GM23248 (cell line): ENCODE results near the gene DDX10. TPM values are rescaled to one million over a fixed set of nuclear protein-coding genes. Genes with fewer than 3 reads are reported as not detected.

Source experiments
- DNase-seq: peaks from one replicate; pipeline ENCODE4 v3.0.0-alpha.2; 2015
- H2AFZ ChIP-seq: fragments of 200-600 bp; sonication (generic); 2 replicates; pipeline ENCODE4 v1.6.1; 2016; ENCODE audit warnings: antibody characterized with exemption
- H3F3A ChIP-seq: fragments of 200-600 bp; sonication (generic); 2 replicates; pipeline ENCODE4 v1.6.1; 2016; ENCODE audit warnings: mild to moderate bottlenecking, antibody characterized with exemption, mixed run types; ENCODE audit not compliant: insufficient read depth
- H3K27ac ChIP-seq: fragments of 200-600 bp; sonication (generic); 2 replicates; pipeline ENCODE4 v1.5.1; 2016; ENCODE audit warnings: mild to moderate bottlenecking
- H3K27me3 ChIP-seq: fragments of 200-600 bp; sonication (generic); replicated peaks from 2 replicates; pipeline ENCODE4 v1.6.1; 2016; ENCODE audit warnings: mild to moderate bottlenecking; ENCODE audit not compliant: insufficient read depth
- H3K36me3 ChIP-seq: fragments of 200-600 bp; sonication (generic); 2 replicates; pipeline ENCODE4 v1.6.1; 2016; ENCODE audit warnings: low read depth, mild to moderate bottlenecking
- H3K4me1 ChIP-seq: fragments of 200-600 bp; sonication (generic); 2 replicates; pipeline ENCODE4 v1.6.1; 2016; ENCODE audit warnings: mild to moderate bottlenecking; ENCODE audit not compliant: insufficient read depth
- H3K4me2 ChIP-seq: fragments of 200-600 bp; sonication (generic); one replicate; pipeline ENCODE4 v1.6.1; 2016; ENCODE audit warnings: mild to moderate bottlenecking; ENCODE audit not compliant: unreplicated experiment
- H3K4me3 ChIP-seq: fragments of 200-600 bp; sonication (generic); 2 replicates; pipeline ENCODE4 v1.5.1; 2016; ENCODE audit warnings: mild to moderate bottlenecking
- H3K79me2 ChIP-seq: fragments of 200-600 bp; sonication (generic); 2 replicates; pipeline ENCODE4 v1.6.1; 2016; ENCODE audit warnings: mild to moderate bottlenecking; ENCODE audit not compliant: insufficient read depth
- H3K9ac ChIP-seq: fragments of 200-600 bp; sonication (generic); 2 replicates; pipeline ENCODE4 v1.6.1; 2016; ENCODE audit warnings: mild to moderate bottlenecking
- H3K9me2 ChIP-seq: fragments of 200-600 bp; sonication (generic); 2 replicates; pipeline ENCODE4 v1.6.1; 2016; ENCODE audit warnings: mixed run types, mild to moderate bottlenecking, moderate library complexity; ENCODE audit not compliant: insufficient read depth
- H3K9me3 ChIP-seq: fragments of 200-600 bp; sonication (generic); one replicate; pipeline ENCODE4 v1.6.1; 2017; ENCODE audit warnings: low read depth
- H4K20me1 ChIP-seq: fragments of 200-600 bp; sonication (generic); 2 replicates; pipeline ENCODE4 v1.6.0; 2016; ENCODE audit not compliant: insufficient read depth
- EZH2 ChIP-seq: fragments of 200-600 bp; sonication (generic); IDR thresholded peaks from 2 replicates; pipeline ENCODE4 v1.6.1; 2018; ENCODE audit warnings: antibody characterized with exemption, mild to moderate bottlenecking; ENCODE audit not compliant: insufficient read depth, poor library complexity, severe bottlenecking
- EZH2phosphoT487 ChIP-seq: fragments of 200-600 bp; sonication (generic); IDR thresholded peaks from 2 replicates; pipeline ENCODE4 v1.6.1; 2018; ENCODE audit warnings: antibody characterized with exemption, moderate library complexity, mild to moderate bottlenecking, low read depth; ENCODE audit not compliant: insufficient read depth
- WGBS, 2 experiments: methylation state at CpG; one replicate each; pipeline ENCODE4 v1.1.6; 2015 to 2017; ENCODE audit warnings: low lambda C conversion rate in 2 of 2, low coverage in 1 of 2; ENCODE audit errors: missing lambda C conversion rate in 2 of 2; 5-methylcytosine and 5-hydroxymethylcytosine counted together
- in situ Hi-C: fragments of 300-500 bp; cut with MboI; formaldehyde crosslinking; loops from 2 replicates; pipeline ENCODE4 v1.15.0; 2020
- polyA plus RNA-seq: library from polyadenylated mRNA; unstranded; fragments of >200 nt; fragmentation: Nextera tagmentation; extraction: Ambion mirVana; gene quantifications from 2 replicates; pipeline ENCODE4 v1.2.1, GENCODE V29; 2016
- total RNA-seq: library from RNA; depleted of rRNA; stranded (reverse); fragments of >200 nt; shearing (Covaris generic); gene quantifications from 2 replicates; pipeline ENCODE4 v1.2.3, GENCODE V29; 2014

The DDX10 gene
- total and polyA plus RNA-seq, 2 experiments from 2014 or later = 23.6 to 31.2 TPM

DNA sequence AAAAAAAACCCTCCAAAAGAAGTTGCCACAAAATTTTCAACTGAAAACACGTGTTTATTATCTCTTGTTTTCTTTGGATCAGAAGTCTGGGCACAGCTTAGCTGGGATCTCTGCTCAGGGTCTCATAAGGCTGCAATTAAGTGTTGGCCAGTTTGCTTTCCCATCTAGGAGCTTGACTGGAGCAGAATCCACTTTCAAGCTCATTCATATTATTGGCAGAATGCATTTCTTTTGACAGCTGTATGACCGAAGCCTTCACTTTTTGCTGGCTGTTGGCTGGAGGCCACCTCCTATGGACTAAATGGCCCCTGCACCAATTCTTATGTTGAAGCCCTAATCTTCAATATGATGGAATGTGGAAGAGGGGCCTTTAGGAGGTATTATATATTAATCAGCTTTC lies 139.6 kb downstream of the DDX10 start:
- TF ChIP-seq EZH2 (no peak), EZH2phosphoT487 (no peak)
- no peak overlapping the region for H3K4me2 ChIP-seq
- in situ Hi-C loops = no loop called here
- peaks cover 10% of the 10 kb centered on the region for H3F3A ChIP-seq
- H2AFZ ChIP-seq = no peak overlapping the region
- DNase-seq = peak; percentile 4
- H3K9me3 ChIP-seq = no peaks in the 10 kb centered on the region
- H3K4me1 ChIP-seq = peaks cover 17% of the 10 kb centered on the region
- WGBS, 2 experiments = 41 to 54% methylated on average over 2 of the region's 2 CpGs
- peaks cover 36% of the 10 kb centered on the region for H3K79me2 ChIP-seq
- H3K36me3 ChIP-seq = no peaks in the 10 kb centered on the region
- H3K9ac ChIP-seq = no peak overlapping the region
- no peak overlapping the region for H3K4me3 ChIP-seq
- no peaks in the 10 kb centered on the region for H3K27me3 ChIP-seq
- H3K27ac ChIP-seq = peak overlapping the region; percentile 33; the same call in 1 of the 2 replicates
- H4K20me1 ChIP-seq = no peaks in the 10 kb centered on the region
- H3K9me2 ChIP-seq = 0 out of 2 replicates have a peak, but pooled peaks cover 5% of the 10 kb centered on the region

DNA sequence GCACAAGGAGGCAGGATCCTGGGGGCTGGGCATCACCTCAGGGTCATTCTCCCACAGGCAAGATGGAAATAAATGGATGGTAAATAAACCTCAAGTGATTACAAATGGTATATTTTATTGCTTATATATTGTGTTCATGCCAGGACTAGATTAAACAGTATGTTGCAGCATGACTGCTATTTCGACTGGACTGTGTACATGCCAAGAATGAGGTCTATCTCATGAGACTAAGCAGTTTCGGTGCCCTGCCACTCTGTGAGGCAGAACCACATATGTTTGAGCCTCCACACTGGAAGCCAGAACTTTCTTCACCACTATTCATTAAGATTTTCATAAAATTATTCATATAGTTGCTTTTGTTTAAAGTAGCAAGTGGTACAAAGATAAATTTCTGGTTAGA lies 140.2 kb downstream of the DDX10 start:
- no peak overlapping the region for H3K4me2 ChIP-seq
- H3K27ac ChIP-seq = no peak overlapping the region
- H3K36me3 ChIP-seq = no peaks in the 10 kb centered on the region
- no peaks in the 10 kb centered on the region for H4K20me1 ChIP-seq
- no peaks in the 10 kb centered on the region for H3K27me3 ChIP-seq
- in situ Hi-C loops = no loop called here
- H3K9me2 ChIP-seq = 0 out of 2 replicates have a peak, but pooled peaks cover 5% of the 10 kb centered on the region
- peaks cover 32% of the 10 kb centered on the region for H3K79me2 ChIP-seq
- H3K4me1 ChIP-seq = peaks cover 17% of the 10 kb centered on the region
- no peak overlapping the region for H3K4me3 ChIP-seq
- WGBS, 2 experiments = 38 to 39% methylated on average over 2 of the region's 2 CpGs
- TF ChIP-seq EZH2phosphoT487 (no peak), EZH2 (no peak)
- no peaks in the 10 kb centered on the region for H3K9me3 ChIP-seq
- no peak overlapping the region for H2AFZ ChIP-seq
- H3F3A ChIP-seq = peaks cover 10% of the 10 kb centered on the region
- DNase-seq = no peak
- no peak overlapping the region for H3K9ac ChIP-seq

DNA sequence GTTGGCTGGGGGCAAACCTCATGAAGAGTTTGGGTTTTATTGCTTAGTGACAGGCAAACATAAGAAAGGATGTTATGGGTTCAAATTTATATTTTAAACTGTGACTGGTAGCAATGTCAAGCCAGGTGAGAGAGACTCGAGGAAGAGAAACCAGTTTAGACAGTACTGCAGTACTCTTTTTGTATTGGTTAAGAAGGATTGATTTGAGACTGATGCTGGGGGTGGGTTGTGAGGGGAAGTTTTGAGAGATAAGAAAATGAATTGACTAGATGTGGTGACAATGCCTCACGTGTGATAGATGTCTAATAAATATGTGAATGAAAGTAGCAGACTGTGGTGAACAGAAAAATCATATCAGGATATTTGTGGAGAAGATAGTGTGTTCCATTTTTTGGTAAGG lies 142.4 kb downstream of the DDX10 start:
- 93 to 100% methylated on average over 2 of the region's 2 CpGs for WGBS, 2 experiments
- Histone ChIP-seq H3K4me1 (peaks cover 17% of the 10 kb centered on the region), H3K36me3 (no peaks in the 10 kb centered on the region), H3K27ac (no peak overlapping the region), H3K4me3 (no peak overlapping the region), H3F3A (peaks cover 10% of the 10 kb centered on the region), H4K20me1 (no peaks in the 10 kb centered on the region), H3K9me2 (no peaks in the 10 kb centered on the region), H3K27me3 (no peaks in the 10 kb centered on the region), H3K4me2 (no peak overlapping the region), H2AFZ (no peak overlapping the region), H3K79me2 (peaks cover 23% of the 10 kb centered on the region), H3K9me3 (no peaks in the 10 kb centered on the region), H3K9ac (no peak overlapping the region)
- no peak for TF ChIP-seq EZH2phosphoT487
- no peak for TF ChIP-seq EZH2
- in situ Hi-C loops = no loop called here
- DNase-seq = no peak

DNA sequence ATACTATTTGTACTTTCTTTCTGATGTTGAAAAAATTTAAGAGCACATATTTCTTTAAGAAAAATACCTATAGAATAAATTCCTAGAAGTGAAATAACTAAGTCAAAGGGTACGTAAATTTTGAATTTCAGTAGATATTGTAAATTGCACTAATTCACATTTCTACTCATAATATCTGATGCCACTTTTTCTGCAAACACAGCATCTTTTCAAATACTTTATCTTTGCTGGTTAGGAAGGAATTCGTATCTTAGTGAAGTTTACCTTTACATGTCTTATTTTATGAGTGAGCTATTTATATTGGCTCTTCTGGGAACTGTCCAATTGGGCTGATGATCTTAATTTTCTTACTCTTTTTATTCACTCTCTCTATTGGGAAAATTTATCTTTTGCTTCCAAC lies 148.2 kb downstream of the DDX10 start:
- Histone ChIP-seq H3K79me2 (no peaks in the 10 kb centered on the region; the same call in none of the 2 replicates), H4K20me1 (no peaks in the 10 kb centered on the region), H3F3A (no peaks in the 10 kb centered on the region), H3K9ac (no peak overlapping the region), H2AFZ (no peak overlapping the region), H3K36me3 (no peaks in the 10 kb centered on the region), H3K4me1 (no peaks in the 10 kb centered on the region), H3K27me3 (no peaks in the 10 kb centered on the region), H3K9me3 (no peaks in the 10 kb centered on the region), H3K9me2 (no peaks in the 10 kb centered on the region), H3K27ac (no peak overlapping the region), H3K4me2 (no peak overlapping the region), H3K4me3 (no peak overlapping the region)
- no peak for TF ChIP-seq EZH2
- no peak for TF ChIP-seq EZH2phosphoT487
- no peak for DNase-seq
- in situ Hi-C loops = no loop called here
- 92 to 94% methylated on average over 2 of the region's 2 CpGs for WGBS, 2 experiments

DNA sequence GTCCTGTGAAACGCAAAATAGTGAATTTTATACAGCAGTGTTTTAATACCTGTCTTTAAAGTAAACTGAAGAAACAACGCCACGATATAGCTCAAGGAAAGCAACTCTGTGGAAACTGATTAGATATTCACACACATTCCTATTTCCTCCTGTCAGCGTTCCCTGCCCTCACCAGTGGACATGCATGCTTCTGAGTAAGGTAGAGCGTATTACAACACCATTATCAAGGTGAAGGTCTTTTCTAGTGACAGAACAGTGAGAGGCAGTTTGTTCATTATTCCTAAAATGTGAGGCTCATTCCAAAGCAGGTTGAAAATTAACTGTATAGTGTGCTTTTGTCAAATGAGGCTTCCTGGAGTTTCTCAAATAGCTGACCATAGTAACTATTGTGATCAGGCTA lies 153.1 kb downstream of the DDX10 start:
- DNase-seq = no peak
- Histone ChIP-seq H3K4me2 (no peak overlapping the region), H3F3A (no peaks in the 10 kb centered on the region), H3K9me3 (no peaks in the 10 kb centered on the region), H3K27me3 (no peaks in the 10 kb centered on the region), H3K4me1 (no peaks in the 10 kb centered on the region), H3K9ac (no peak overlapping the region), H3K9me2 (no peaks in the 10 kb centered on the region; the same call in 1 of the 2 replicates), H4K20me1 (no peaks in the 10 kb centered on the region), H3K79me2 (no peaks in the 10 kb centered on the region; the same call in 1 of the 2 replicates), H3K27ac (no peak overlapping the region), H2AFZ (no peak overlapping the region), H3K4me3 (no peak overlapping the region), H3K36me3 (no peaks in the 10 kb centered on the region)
- WGBS, 2 experiments = 96% methylated on average over 5 of the region's 5 CpGs
- no peak for TF ChIP-seq EZH2
- no peak for TF ChIP-seq EZH2phosphoT487
- in situ Hi-C loops = no loop called here
